ENCODE data around the gene PSG3. TPM values are rescaled to one million over a fixed set of nuclear protein-coding genes. Genes with fewer than 3 reads are reported as not detected.
A peak's percentile ranks its signal among the peaks of the same experiment; 100 is the strongest.
"Not testable (repeated sequence)": the region's sequence is repeated elsewhere in the genome, so short reads cannot be mapped to it uniquely, and the experiment has no call there.

PSG3 gene
- total and polyA plus RNA-seq, 2 experiments from 2014 or later, result not detected

- no peaks in the 10 kb centered on the region for H3K36me3 ChIP-seq
- no peak overlapping the region for H3K27ac ChIP-seq
- no peak overlapping the region for H3K4me3 ChIP-seq
- no peaks in the 10 kb centered on the region for H3K27me3 ChIP-seq
- no peaks in the 10 kb centered on the region for H3K4me1 ChIP-seq (ENCODE audit: low read depth)
- no peaks in the 10 kb centered on the region for H3K9me3 ChIP-seq (ENCODE audit: low read depth)
- no peak for DNase-seq (ENCODE audit: low read depth in 1 of 2, low spot score in 1 of 2)
- TF ChIP-seq, protein P1, sequence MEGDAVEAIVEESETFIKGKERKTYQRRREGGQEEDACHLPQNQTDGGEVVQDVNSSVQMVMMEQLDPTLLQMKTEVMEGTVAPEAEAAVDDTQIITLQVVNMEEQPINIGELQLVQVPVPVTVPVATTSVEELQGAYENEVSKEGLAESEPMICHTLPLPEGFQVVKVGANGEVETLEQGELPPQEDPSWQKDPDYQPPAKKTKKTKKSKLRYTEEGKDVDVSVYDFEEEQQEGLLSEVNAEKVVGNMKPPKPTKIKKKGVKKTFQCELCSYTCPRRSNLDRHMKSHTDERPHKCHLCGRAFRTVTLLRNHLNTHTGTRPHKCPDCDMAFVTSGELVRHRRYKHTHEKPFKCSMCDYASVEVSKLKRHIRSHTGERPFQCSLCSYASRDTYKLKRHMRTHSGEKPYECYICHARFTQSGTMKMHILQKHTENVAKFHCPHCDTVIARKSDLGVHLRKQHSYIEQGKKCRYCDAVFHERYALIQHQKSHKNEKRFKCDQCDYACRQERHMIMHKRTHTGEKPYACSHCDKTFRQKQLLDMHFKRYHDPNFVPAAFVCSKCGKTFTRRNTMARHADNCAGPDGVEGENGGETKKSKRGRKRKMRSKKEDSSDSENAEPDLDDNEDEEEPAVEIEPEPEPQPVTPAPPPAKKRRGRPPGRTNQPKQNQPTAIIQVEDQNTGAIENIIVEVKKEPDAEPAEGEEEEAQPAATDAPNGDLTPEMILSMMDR (IDR thresholded peaks at IDR 0.05; ENCODE audit: low read depth, low read length), result no peak
Measured at GRCh38 chr19:42762789-42763188, 22.5 kb upstream of the PSG3 start.

DNA sequence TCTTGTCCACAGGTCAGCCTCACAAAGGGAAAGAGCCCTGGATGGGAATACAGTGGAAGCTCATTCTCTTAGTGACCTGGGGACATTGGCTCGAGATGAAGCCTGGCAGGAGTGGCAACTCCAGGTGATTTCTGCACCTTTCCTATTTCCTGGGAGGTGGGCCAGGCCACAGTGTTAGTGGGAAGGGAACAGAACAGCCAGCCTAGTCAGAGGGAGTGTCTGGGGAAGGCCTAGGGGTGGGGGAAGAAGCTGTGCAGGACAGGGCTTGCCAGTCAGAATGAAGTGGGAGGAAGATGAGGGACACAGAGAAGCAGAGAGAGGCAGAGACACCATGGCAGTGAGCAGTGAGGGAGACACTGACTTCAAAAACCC lies 21.6 kb upstream of the PSG3 start:
- H3K9me3 ChIP-seq (ENCODE audit: low read depth), result not testable (repeated sequence)

DNA sequence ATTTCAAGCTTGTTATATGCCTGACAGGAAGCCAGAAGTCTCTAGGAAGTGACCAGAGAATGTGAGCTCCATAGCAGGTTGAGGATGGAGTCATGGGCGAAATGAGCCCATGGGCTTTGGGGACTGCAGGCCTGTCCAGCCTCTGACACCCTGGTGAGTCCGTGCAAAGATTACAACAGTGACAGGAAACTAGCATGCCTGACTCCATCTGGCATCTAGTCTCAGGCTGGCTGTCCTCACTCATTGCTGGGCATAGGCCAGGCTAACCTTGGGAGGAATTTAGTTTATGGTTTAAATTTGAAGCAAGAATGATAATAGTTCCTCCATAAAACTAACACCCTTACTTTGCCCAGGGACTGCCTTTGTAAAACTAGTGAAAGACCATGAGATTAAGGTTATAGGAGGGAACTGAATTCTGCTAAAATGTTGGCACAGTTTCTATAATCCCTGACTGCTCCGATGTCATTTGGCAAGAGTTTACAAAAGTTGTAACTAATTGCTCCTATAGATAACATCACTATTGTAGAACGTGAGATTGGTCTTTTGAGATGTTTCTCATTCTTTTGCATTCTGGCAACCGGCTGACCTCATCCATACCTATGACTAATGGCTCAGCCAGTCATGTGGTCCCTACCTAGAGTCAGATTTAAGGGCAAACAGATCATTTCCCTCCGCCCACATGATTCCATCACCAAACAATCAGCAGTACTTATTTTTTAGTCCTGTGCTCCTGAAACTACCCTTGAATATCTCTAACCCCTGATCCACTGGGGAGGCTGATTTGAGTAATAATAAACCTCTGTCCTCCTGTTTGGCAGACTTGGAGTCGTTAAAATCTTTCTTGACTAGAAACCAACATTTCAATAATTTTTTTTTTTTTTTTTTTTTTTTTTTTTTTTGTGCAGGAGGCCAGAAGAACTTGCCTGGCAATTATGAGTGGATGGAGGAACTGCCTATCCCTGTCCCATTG lies 21.0 kb upstream of the PSG3 start:
- H3K27ac ChIP-seq; H3K4me1 ChIP-seq (ENCODE audit: low read depth); H3K36me3 ChIP-seq; H3K27me3 ChIP-seq; H3K9me3 ChIP-seq (ENCODE audit: low read depth); H3K4me3 ChIP-seq: not testable (repeated sequence)
- DNase-seq (ENCODE audit: low read depth in 1 of 2, low spot score in 1 of 2), result peak in 1 of 2 donors; percentile 61

More for the DNA sequence above, 21.6 kb upstream of the PSG3 start:
- not testable (repeated sequence) for DNase-seq (ENCODE audit: low read depth in 1 of 2, low spot score in 1 of 2); H3K4me1 ChIP-seq (ENCODE audit: low read depth); H3K36me3 ChIP-seq; H3K4me3 ChIP-seq; H3K27me3 ChIP-seq; H3K27ac ChIP-seq

DNA sequence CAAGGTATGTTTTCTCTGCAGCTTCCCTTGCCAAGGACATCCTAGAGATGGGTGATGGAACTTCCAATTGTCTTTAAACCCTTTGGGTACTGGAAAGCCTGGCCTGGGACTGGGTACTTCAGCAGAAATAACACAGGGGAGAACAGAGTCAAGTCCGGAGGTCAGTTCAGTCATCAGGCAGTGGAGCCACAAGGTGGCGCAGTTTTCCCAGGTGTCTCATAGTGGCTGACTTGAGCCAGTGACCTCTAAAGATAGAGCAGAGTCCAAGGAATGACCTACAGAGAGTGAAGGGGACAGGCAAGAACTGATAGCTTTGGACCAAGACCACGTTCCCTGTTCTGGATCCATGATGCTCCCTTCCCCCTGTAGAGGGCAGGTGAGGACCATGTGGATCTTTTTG lies 18.4 kb upstream of the PSG3 start:
- not testable (repeated sequence) for H3K27me3 ChIP-seq; H3K4me3 ChIP-seq; DNase-seq (ENCODE audit: low read depth in 1 of 2, low spot score in 1 of 2); H3K36me3 ChIP-seq; H3K9me3 ChIP-seq (ENCODE audit: low read depth); H3K4me1 ChIP-seq (ENCODE audit: low read depth); H3K27ac ChIP-seq
- TF ChIP-seq, protein P1 (IDR thresholded peaks at IDR 0.05; ENCODE audit: low read depth, low read length), result peak; percentile 24

- H3K4me1 ChIP-seq (ENCODE audit: low read depth); H3K9me3 ChIP-seq (ENCODE audit: low read depth); H3K36me3 ChIP-seq; H3K27ac ChIP-seq; H3K27me3 ChIP-seq; DNase-seq (ENCODE audit: low read depth in 1 of 2, low spot score in 1 of 2); H3K4me3 ChIP-seq: not testable (repeated sequence)
Measured at GRCh38 chr19:42752246-42752645, 12.0 kb upstream of the PSG3 start.

DNA sequence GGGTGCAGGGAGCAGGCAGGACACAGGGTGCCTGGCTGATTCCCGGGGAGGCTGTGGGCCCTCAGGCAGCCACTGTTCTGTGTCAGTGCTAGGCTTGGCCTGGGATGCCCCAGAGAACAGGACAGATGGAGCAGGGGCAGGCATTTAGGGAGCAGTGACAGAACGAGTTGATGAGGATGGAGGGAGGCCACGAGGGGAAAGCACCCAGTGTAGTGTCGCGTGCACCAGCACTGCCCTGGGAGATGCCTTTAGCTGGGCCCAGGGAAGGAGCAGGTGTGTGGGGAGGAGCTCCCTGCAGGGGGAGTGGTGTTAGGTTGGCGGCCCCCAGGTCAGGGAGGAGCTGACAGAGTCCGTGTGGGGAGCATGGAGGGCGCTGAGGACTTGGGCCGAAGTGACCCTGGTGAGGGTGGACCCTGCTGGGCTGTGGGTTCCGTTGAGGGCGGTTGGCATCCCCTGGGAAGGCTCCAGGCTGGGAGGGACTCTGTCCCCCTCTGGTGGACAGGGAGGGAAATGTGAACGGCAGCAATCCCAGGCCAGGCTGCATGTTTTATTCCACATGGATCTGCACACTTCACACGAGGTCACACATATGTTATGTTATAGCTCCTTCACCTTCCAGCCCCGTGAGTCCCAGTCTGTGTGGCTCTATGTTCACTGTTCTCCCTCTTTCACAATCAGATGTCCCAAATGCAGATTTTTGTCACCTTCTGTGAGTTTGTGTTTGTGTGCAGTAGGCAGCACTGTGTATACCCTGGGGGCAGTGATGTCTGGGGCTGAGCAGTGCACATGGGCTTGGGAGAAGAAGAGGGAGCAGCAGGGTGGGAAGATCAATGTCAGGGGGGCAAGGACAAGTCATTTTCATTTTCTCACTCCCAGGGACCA lies 1.7 kb upstream of the PSG3 start:
- not testable (repeated sequence) for H3K27me3 ChIP-seq; H3K9me3 ChIP-seq (ENCODE audit: low read depth); H3K27ac ChIP-seq; H3K36me3 ChIP-seq; H3K4me3 ChIP-seq; H3K4me1 ChIP-seq (ENCODE audit: low read depth)
- peak in 1 of 2 donors; percentile 18 for DNase-seq (ENCODE audit: low read depth in 1 of 2, low spot score in 1 of 2)
- TF ChIP-seq, protein P1 (IDR thresholded peaks at IDR 0.05; ENCODE audit: low read depth, low read length), result peak; percentile 53

GRCh38 chr19:42737581-42738011 lies 2.7 kb downstream of the PSG3 start:
- not testable (repeated sequence) for H3K4me3 ChIP-seq

GRCh38 chr19:42728341-42728740 lies 11.9 kb downstream of the PSG3 start:
- not testable (repeated sequence) for H3K4me3 ChIP-seq; H3K27me3 ChIP-seq; H3K4me1 ChIP-seq (ENCODE audit: low read depth); DNase-seq (ENCODE audit: low read depth in 1 of 2, low spot score in 1 of 2); H3K27ac ChIP-seq; H3K36me3 ChIP-seq; H3K9me3 ChIP-seq (ENCODE audit: low read depth)

More at GRCh38 chr19:42737581-42738011, 2.7 kb downstream of the PSG3 start:
- not testable (repeated sequence) for H3K9me3 ChIP-seq (ENCODE audit: low read depth); H3K36me3 ChIP-seq; H3K4me1 ChIP-seq (ENCODE audit: low read depth); H3K27me3 ChIP-seq; H3K27ac ChIP-seq
- DNase-seq (ENCODE audit: low read depth in 1 of 2, low spot score in 1 of 2), result peak in 1 of 2 donors; percentile 49

DNA sequence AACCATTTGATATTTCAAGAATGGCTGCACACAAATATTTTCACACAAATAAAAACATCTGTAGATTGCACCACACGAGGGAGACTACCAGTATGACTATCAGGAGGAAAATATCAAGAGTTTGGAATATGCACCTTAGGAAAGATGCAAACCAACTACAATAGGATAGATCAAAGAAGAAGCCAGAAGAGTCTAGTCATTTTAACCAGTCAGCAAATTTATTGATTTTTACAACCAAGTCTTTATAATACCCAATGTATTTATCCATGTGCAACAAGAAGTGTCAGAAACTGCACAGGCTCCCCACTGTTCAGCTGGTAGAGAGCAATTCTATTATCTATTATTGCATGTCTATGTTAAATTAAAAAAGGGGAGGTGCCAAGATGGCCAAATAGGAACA lies 26.3 kb downstream of the PSG3 start:
- H3K27ac ChIP-seq; H3K4me3 ChIP-seq; H3K36me3 ChIP-seq; H3K4me1 ChIP-seq (ENCODE audit: low read depth); H3K27me3 ChIP-seq; DNase-seq (ENCODE audit: low read depth in 1 of 2, low spot score in 1 of 2); H3K9me3 ChIP-seq (ENCODE audit: low read depth): not testable (repeated sequence)

DNA sequence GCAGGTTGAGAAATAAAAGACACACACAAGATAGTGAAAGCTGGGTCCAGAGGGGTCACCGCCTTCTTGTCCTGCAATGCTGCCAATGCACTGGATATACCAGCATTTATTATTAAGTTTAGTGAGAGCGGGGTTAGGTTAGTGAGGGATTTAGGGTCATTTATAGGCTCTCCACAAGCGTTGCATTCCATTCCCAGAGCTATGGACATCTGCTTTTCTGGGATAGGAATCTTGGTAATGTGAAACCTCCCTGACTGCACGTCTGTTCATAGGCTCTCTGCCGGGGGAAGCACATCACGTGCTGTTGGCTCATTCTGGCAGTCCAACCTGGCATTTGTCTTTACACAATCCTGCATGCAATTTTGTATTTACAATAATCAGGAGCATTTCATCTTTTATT lies 27.5 kb downstream of the PSG3 start:
- H3K27ac ChIP-seq; DNase-seq (ENCODE audit: low read depth in 1 of 2, low spot score in 1 of 2); H3K27me3 ChIP-seq; H3K9me3 ChIP-seq (ENCODE audit: low read depth); H3K4me3 ChIP-seq; H3K4me1 ChIP-seq (ENCODE audit: low read depth); H3K36me3 ChIP-seq: not testable (repeated sequence)

All from cardiac muscle cell (in vitro differentiated cells and primary cell).